ENCODE data around the gene CAPRIN1. TPM values are rescaled to one million over a fixed set of nuclear protein-coding genes. Genes with fewer than 3 reads are reported as not detected.

Gene CAPRIN1
- polyA plus RNA-seq, 3 donors, result 50.4 to 81.5 (median 59.2) TPM

DNA sequence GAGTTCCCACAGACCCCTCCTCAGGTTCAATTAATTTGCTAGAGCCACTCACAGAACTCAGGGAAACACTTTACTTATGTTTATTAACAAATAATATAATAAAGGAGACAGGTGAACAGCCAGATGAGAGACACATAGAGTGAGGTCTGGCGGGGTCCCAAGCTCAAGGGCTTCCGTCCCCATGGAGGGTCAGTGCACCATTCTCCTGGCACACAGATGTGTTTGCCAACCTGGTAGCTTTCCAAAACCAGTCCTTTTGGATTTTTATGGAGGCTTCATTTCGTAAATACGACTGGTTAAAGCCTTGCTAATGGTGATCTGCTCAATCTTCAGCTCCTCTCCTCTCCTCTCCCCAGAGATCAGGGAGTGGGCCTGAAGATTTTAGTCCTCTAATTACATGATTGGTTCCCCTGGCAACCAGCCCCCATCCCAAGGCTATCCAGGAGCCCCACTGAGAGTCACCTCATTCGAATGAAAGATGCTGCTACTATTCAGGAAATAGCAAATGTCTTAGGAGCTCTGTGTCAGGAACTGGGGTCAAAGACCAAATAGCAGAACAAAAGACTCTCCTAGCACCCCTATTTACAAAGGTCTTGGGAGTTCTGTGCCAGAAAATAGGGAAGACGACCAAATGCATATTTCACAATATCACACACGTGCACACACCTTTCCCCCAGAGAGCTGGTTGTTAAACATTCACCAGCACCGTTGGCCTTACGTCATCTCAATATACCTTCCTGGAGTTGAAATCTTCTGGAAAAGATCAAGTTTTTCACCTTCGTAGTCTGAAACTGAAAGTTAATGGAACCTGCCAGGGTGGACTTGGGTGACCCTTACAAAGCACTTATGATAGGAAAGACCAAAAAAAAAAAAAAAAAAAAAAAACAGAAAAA lies 23.8 kb upstream of the CAPRIN1 start:
- no peak for DNase-seq
- no peak overlapping the region for H3K27ac Mint-ChIP-seq
- Histone ChIP-seq H3K4me1 (ENCODE audit: control insufficient read depth in 1 of 2, insufficient read depth in 2 of 2, low read length in 2 of 2) (no peaks in the 10 kb centered on the region), H3K9ac (ENCODE audit: insufficient read depth, low read length, poor library complexity, severe bottlenecking) (no peak overlapping the region), H2AFZ (ENCODE audit: insufficient read depth, low read depth, low read length, poor library complexity, severe bottlenecking) (no peak overlapping the region), H4K20me1 (ENCODE audit: insufficient read depth, low read length) (no peaks in the 10 kb centered on the region), H3K4me3 (replicated peaks in 1 of 3; ENCODE audit: low read depth in 2 of 3, low read length in 3 of 3) (no peak overlapping the region), H3K36me3 (replicated peaks in 1 of 2; ENCODE audit: control insufficient read depth in 1 of 2, insufficient read depth in 2 of 2, low read length in 2 of 2) (no peaks in the 10 kb centered on the region), H3K27ac (ENCODE audit: low read depth in 1 of 2, low read length in 2 of 2) (no peak overlapping the region), H3K4me2 (replicated peaks; ENCODE audit: extremely low read depth, low read length, poor library complexity, severe bottlenecking) (no peak overlapping the region), H3K79me2 (ENCODE audit: insufficient read depth, low read length) (no peaks in the 10 kb centered on the region), H3K9me3 (replicated peaks in 1 of 2; ENCODE audit: control insufficient read depth in 1 of 2, insufficient read depth in 1 of 2, low read length in 2 of 2) (no peaks in the 10 kb centered on the region), H3K27me3 (ENCODE audit: control insufficient read depth in 2 of 2, insufficient read depth in 2 of 2, low read length in 2 of 2) (no peaks in the 10 kb centered on the region)
- H3K4me3 Mint-ChIP-seq, result no peak overlapping the region
- 85% methylated on average over 7 of the region's 10 CpGs for WGBS (ENCODE audit: insufficient coverage)
- no peaks in the 10 kb centered on the region for H3K4me1 Mint-ChIP-seq
- peaks cover 0 to 8% (median 4%) of the 10 kb centered on the region in 3 donors for H3K27me3 Mint-ChIP-seq (ENCODE audit: low read depth in 3 of 3)
- TF ChIP-seq, protein P1, sequence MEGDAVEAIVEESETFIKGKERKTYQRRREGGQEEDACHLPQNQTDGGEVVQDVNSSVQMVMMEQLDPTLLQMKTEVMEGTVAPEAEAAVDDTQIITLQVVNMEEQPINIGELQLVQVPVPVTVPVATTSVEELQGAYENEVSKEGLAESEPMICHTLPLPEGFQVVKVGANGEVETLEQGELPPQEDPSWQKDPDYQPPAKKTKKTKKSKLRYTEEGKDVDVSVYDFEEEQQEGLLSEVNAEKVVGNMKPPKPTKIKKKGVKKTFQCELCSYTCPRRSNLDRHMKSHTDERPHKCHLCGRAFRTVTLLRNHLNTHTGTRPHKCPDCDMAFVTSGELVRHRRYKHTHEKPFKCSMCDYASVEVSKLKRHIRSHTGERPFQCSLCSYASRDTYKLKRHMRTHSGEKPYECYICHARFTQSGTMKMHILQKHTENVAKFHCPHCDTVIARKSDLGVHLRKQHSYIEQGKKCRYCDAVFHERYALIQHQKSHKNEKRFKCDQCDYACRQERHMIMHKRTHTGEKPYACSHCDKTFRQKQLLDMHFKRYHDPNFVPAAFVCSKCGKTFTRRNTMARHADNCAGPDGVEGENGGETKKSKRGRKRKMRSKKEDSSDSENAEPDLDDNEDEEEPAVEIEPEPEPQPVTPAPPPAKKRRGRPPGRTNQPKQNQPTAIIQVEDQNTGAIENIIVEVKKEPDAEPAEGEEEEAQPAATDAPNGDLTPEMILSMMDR (IDR thresholded peaks at IDR 0.05), result no peak
- no peaks in the 10 kb centered on the region for H3K36me3 Mint-ChIP-seq
- intact Hi-C loops (cut with micrococcal nuclease), result no loop called here
- H3K9me3 Mint-ChIP-seq, result peaks cover 0 to 3% (median 0%) of the 10 kb centered on the region in 7 donors

DNA sequence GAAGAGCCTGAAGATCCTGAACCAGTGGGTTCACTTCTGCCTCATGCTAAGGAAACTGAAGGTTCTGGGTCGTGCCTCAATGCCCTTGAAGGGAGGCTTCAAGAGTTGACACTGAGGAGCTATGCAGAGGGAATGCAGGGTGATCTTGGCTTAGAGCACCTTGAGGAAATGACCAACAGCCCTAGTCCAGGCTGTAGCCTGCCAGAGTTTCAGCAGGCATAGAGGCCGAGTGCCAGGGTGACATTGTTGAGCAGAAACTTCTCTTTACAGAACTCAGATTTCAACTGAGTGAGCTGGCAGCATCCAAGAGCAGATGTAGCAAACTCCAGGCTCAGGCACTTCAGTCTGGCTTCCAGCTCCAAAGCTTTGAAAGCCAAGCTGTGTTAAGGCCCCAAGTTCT lies 23.1 kb upstream of the CAPRIN1 start:
- Mint-ChIP-seq H3K27me3 (ENCODE audit: low read depth in 3 of 3) (peaks cover 0 to 8% (median 4%) of the 10 kb centered on the region in 3 donors), H3K4me1 (no peaks in the 10 kb centered on the region), H3K27ac (no peak overlapping the region), H3K36me3 (no peaks in the 10 kb centered on the region), H3K9me3 (peaks cover 0 to 3% (median 0%) of the 10 kb centered on the region in 7 donors), H3K4me3 (no peak overlapping the region)
- TF ChIP-seq, protein P1 (IDR thresholded peaks at IDR 0.05), result no peak
- Histone ChIP-seq H3K4me2 (replicated peaks; ENCODE audit: extremely low read depth, low read length, poor library complexity, severe bottlenecking) (no peak overlapping the region), H3K27ac (ENCODE audit: low read depth in 1 of 2, low read length in 2 of 2) (no peak overlapping the region), H3K4me3 (replicated peaks in 1 of 3; ENCODE audit: low read depth in 2 of 3, low read length in 3 of 3) (no peak overlapping the region), H3K36me3 (replicated peaks in 1 of 2; ENCODE audit: control insufficient read depth in 1 of 2, insufficient read depth in 2 of 2, low read length in 2 of 2) (no peaks in the 10 kb centered on the region), H2AFZ (ENCODE audit: insufficient read depth, low read depth, low read length, poor library complexity, severe bottlenecking) (no peak overlapping the region), H3K4me1 (ENCODE audit: control insufficient read depth in 1 of 2, insufficient read depth in 2 of 2, low read length in 2 of 2) (no peaks in the 10 kb centered on the region), H3K27me3 (ENCODE audit: control insufficient read depth in 2 of 2, insufficient read depth in 2 of 2, low read length in 2 of 2) (no peaks in the 10 kb centered on the region), H3K79me2 (ENCODE audit: insufficient read depth, low read length) (no peaks in the 10 kb centered on the region), H3K9ac (ENCODE audit: insufficient read depth, low read length, poor library complexity, severe bottlenecking) (no peak overlapping the region), H3K9me3 (replicated peaks in 1 of 2; ENCODE audit: control insufficient read depth in 1 of 2, insufficient read depth in 1 of 2, low read length in 2 of 2) (no peaks in the 10 kb centered on the region), H4K20me1 (ENCODE audit: insufficient read depth, low read length) (no peaks in the 10 kb centered on the region)
- intact Hi-C loops (cut with micrococcal nuclease), result no loop called here
- WGBS (ENCODE audit: insufficient coverage), result 96% methylated on average over 2 of the region's 2 CpGs
- no peak for DNase-seq
